Stimulated activated naive B cell treated with anti-CD40 and anti-IgM and Interleukin-4, amounts not matched to agents 10 μg/mL and 1 μg/mL and 100 μg/mL, for 72 hours (primary cell): Measurements from ENCODE around the gene ATP7A.

Experiments used
- ATAC-seq, 2 donors: fragments of 150-1000 bp; cut with Tn5 transposase; replicated peaks; 2 replicates each; pipeline ENCODE4 v1.10.0; 2021; ENCODE audit warnings: moderate library complexity in 1 of 2
- DNase-seq: peaks from one replicate; pipeline ENCODE4 v3.0.0; 2021
- H3K27ac Mint-ChIP-seq: one replicate; pipeline ENCODE4 v1.8.0; 2022; ENCODE audit warnings: mild to moderate bottlenecking, mixed read lengths
- H3K27me3 Mint-ChIP-seq, 2 donors: one replicate each; pipeline ENCODE4 v1.8.0; 2022; ENCODE audit warnings: mixed read lengths in 2 of 2
- H3K36me3 Mint-ChIP-seq, 2 donors: one replicate each; pipeline ENCODE4 v1.8.0; 2022; ENCODE audit warnings: mixed read lengths in 2 of 2, mild to moderate bottlenecking in 1 of 2
- H3K4me1 Mint-ChIP-seq, 2 donors: one replicate each; pipeline ENCODE4 v1.8.0; 2022; ENCODE audit warnings: mixed read lengths in 2 of 2, mild to moderate bottlenecking in 1 of 2
- H3K4me3 Mint-ChIP-seq, 2 donors: one replicate each; pipeline ENCODE4 v1.8.0; 2022; ENCODE audit warnings: mild to moderate bottlenecking in 2 of 2, mixed read lengths in 2 of 2, moderate library complexity in 1 of 2
- H3K9me3 Mint-ChIP-seq, 2 donors: one replicate each; pipeline ENCODE4 v1.8.0; 2022; ENCODE audit warnings: mixed read lengths in 2 of 2, mild to moderate bottlenecking in 1 of 2

Gene ATP7A

GRCh38 chrX:78092296-78092695, 181.8 kb downstream of the ATP7A start:
- DNase-seq = peak; percentile 17
- Mint-ChIP-seq H3K4me3 (no peak overlapping the region), H3K27me3 (peaks cover 0 to 4% of the 10 kb centered on the region in 2 donors), H3K4me1 (no peaks in the 10 kb centered on the region), H3K9me3 (peaks cover 3 to 4% of the 10 kb centered on the region in 2 donors), H3K36me3 (peaks cover 0 to 3% of the 10 kb centered on the region in 2 donors), H3K27ac (no peak overlapping the region)
- peak; percentile 79 to 85 for ATAC-seq

GRCh38 chrX:78098108-78098507, 187.6 kb downstream of the ATP7A start:
- Mint-ChIP-seq H3K27me3 (peaks cover 5 to 8% of the 10 kb centered on the region in 2 donors), H3K9me3 (peaks cover 0 to 4% of the 10 kb centered on the region in 2 donors), H3K36me3 (no peaks in the 10 kb centered on the region), H3K27ac (no peak overlapping the region), H3K4me1 (no peaks in the 10 kb centered on the region), H3K4me3 (no peak overlapping the region)
- ATAC-seq (no peak), DNase-seq (no peak)
